Activated CD4-positive, alpha-beta T cell treated with anti-CD3 and anti-CD28 coated beads, Interleukin-10, Interleukin-2, amounts not matched to agents 100 ng/mL and 50 ng/mL, durations not matched to agents 16 hours and 8 hours (primary cell): ENCODE data around the gene DCBLD2.
A peak's percentile ranks its signal among the peaks of the same experiment; 100 is the strongest.

Experiments
- DNase-seq: peaks from one replicate; pipeline ENCODE4 v3.0.0-alpha.2; 2020

DCBLD2 gene

GRCh38 chr3:98791341-98792325 is 109.9 kb downstream of the DCBLD2 start:
- no peak for DNase-seq

GRCh38 chr3:98788651-98789050 is 112.8 kb downstream of the DCBLD2 start:
- no peak for DNase-seq

GRCh38 chr3:98787181-98787580 is 114.3 kb downstream of the DCBLD2 start:
- DNase-seq: no peak

GRCh38 chr3:98786364-98787006 is 115.0 kb downstream of the DCBLD2 start:
- peak; percentile 13 for DNase-seq

GRCh38 chr3:98784666-98785600 is 116.6 kb downstream of the DCBLD2 start:
- peak; percentile 19 for DNase-seq

- no peak for DNase-seq
Measured at GRCh38 chr3:98784042-98784441, 117.5 kb downstream of the DCBLD2 start.

GRCh38 chr3:98782824-98783500 is 118.5 kb downstream of the DCBLD2 start:
- no peak for DNase-seq

GRCh38 chr3:98780343-98780742 is 121.2 kb downstream of the DCBLD2 start:
- no peak for DNase-seq

- DNase-seq: no peak
Measured at GRCh38 chr3:98779541-98780335, 121.8 kb downstream of the DCBLD2 start.

- DNase-seq: no peak
Measured at GRCh38 chr3:98778852-98779413, 122.6 kb downstream of the DCBLD2 start.

- no peak for DNase-seq
Measured at GRCh38 chr3:98778383-98778782, 123.1 kb downstream of the DCBLD2 start.

GRCh38 chr3:98777801-98778220 is 123.7 kb downstream of the DCBLD2 start:
- DNase-seq: no peak

GRCh38 chr3:98777286-98777685 is 124.2 kb downstream of the DCBLD2 start:
- DNase-seq: no peak

GRCh38 chr3:98776140-98776493 is 125.4 kb downstream of the DCBLD2 start:
- no peak for DNase-seq

GRCh38 chr3:98775459-98776139 is 125.9 kb downstream of the DCBLD2 start:
- no peak for DNase-seq

- no peak for DNase-seq
Measured at GRCh38 chr3:98772022-98772421, 129.5 kb downstream of the DCBLD2 start.

- DNase-seq: no peak
Measured at GRCh38 chr3:98770261-98771039, 131.0 kb downstream of the DCBLD2 start.

GRCh38 chr3:98769448-98769847 is 132.0 kb downstream of the DCBLD2 start:
- DNase-seq: no peak

GRCh38 chr3:98768961-98769360 is 132.5 kb downstream of the DCBLD2 start:
- DNase-seq: no peak

GRCh38 chr3:98766924-98767323 is 134.6 kb downstream of the DCBLD2 start:
- no peak for DNase-seq
